Mesenchymal stem cell (in vitro differentiated cells and primary cell): ENCODE measurements around the gene SPANXB1.
"Not testable (repeated sequence)": the region's sequence is repeated elsewhere in the genome, so short reads cannot be mapped to it uniquely, and the experiment has no call there.

Experiments
- DNase-seq: peaks from one replicate; pipeline ENCODE4 v3.0.0-alpha.2; 2013
- H2AFZ ChIP-seq: one replicate; pipeline ENCODE4 v1.6.1; 2013; ENCODE audit warnings: low read depth, mild to moderate bottlenecking, control low read depth, inconsistent platforms, low read length, moderate library complexity
- H2AK5ac ChIP-seq: 2 replicates; pipeline ENCODE4 v1.6.1; 2013; ENCODE audit warnings: low read length, moderate library complexity, mild to moderate bottlenecking, inconsistent platforms; ENCODE audit not compliant: severe bottlenecking
- H2BK120ac ChIP-seq: one replicate; pipeline ENCODE4 v1.6.1; 2013; ENCODE audit warnings: low read depth, mild to moderate bottlenecking, inconsistent platforms, low read length, moderate library complexity
- H2BK12ac ChIP-seq, 2 experiments: one replicate each; pipeline ENCODE4 v1.6.1; 2013; ENCODE audit warnings: inconsistent platforms in 2 of 2, low read length in 2 of 2, mild to moderate bottlenecking in 2 of 2, moderate library complexity in 2 of 2, control low read depth in 1 of 2
- H2BK15ac ChIP-seq: one replicate; pipeline ENCODE4 v1.6.1; 2013; ENCODE audit warnings: mild to moderate bottlenecking, low read depth, inconsistent platforms; ENCODE audit not compliant: poor library complexity, severe bottlenecking
- H2BK5ac ChIP-seq: 2 replicates; pipeline ENCODE4 v1.6.1; 2013; ENCODE audit warnings: low read depth, mild to moderate bottlenecking, low read length, control low read depth, inconsistent platforms; ENCODE audit not compliant: poor library complexity, severe bottlenecking
- H3K14ac ChIP-seq, 2 experiments: one replicate each; pipeline ENCODE4 v1.6.1; 2013; ENCODE audit warnings: inconsistent platforms in 2 of 2, low read length in 2 of 2, control low read depth in 1 of 2, mild to moderate bottlenecking in 1 of 2, moderate library complexity in 1 of 2
- H3K18ac ChIP-seq, 2 experiments: one replicate each; pipeline ENCODE4 v1.6.1; 2013; ENCODE audit warnings: inconsistent platforms in 2 of 2, low read length in 2 of 2, control low read depth in 1 of 2, low read depth in 1 of 2, mild to moderate bottlenecking in 1 of 2
- H3K23ac ChIP-seq, 2 experiments: one replicate each; pipeline ENCODE4 v1.6.1; 2013; ENCODE audit warnings: inconsistent platforms in 2 of 2, low read length in 2 of 2, mild to moderate bottlenecking in 2 of 2, moderate library complexity in 2 of 2, control low read depth in 1 of 2
- H3K27ac ChIP-seq: 2 replicates; pipeline ENCODE4 v1.5.1; 2013; ENCODE audit warnings: mild to moderate bottlenecking, moderate library complexity, low read length, control low read depth, inconsistent platforms; ENCODE audit not compliant: poor library complexity, severe bottlenecking
- H3K27me3 ChIP-seq, 2 experiments: 2 replicates each; pipeline versions ENCODE4 v1.6.1 to v1.7.0; 2013; ENCODE audit warnings: low read length in 2 of 2, mild to moderate bottlenecking in 2 of 2, moderate library complexity in 2 of 2, control low read depth in 1 of 2, inconsistent platforms in 1 of 2; ENCODE audit not compliant: control insufficient read depth in 1 of 2, insufficient read depth in 1 of 2
- H3K36me3 ChIP-seq, 2 experiments: 2 replicates each; pipeline versions ENCODE4 v1.6.1 to v1.7.0; 2013; ENCODE audit warnings: low read length in 2 of 2, control low read depth in 1 of 2, inconsistent platforms in 1 of 2, low read depth in 1 of 2, mild to moderate bottlenecking in 1 of 2; ENCODE audit not compliant: insufficient read depth in 2 of 2, control insufficient read depth in 1 of 2
- H3K4ac ChIP-seq, 2 experiments: one replicate each; pipeline ENCODE4 v1.6.1; 2013; ENCODE audit warnings: inconsistent platforms in 2 of 2, low read length in 2 of 2, mild to moderate bottlenecking in 2 of 2, moderate library complexity in 2 of 2, control low read depth in 1 of 2, low read depth in 1 of 2
- H3K4me1 ChIP-seq: 2 replicates; pipeline ENCODE4 v1.6.1; 2013; ENCODE audit warnings: low read depth, low read length, control low read depth; ENCODE audit not compliant: control insufficient read depth, insufficient read depth
- H3K4me2 ChIP-seq: 2 replicates; pipeline ENCODE4 v1.6.1; 2013; ENCODE audit warnings: low read length, mild to moderate bottlenecking, inconsistent platforms; ENCODE audit not compliant: poor library complexity, severe bottlenecking
- H3K4me3 ChIP-seq, 2 experiments: 2 replicates each; pipeline versions ENCODE4 v1.5.1 to v1.7.0; 2013; ENCODE audit warnings: low read length in 2 of 2, mild to moderate bottlenecking in 2 of 2, control low read depth in 1 of 2, low read depth in 1 of 2; ENCODE audit not compliant: insufficient read depth in 1 of 2
- H3K79me1 ChIP-seq: replicated peaks from 2 replicates; pipeline ENCODE4 v1.6.1; 2013; ENCODE audit warnings: mild to moderate bottlenecking, control low read depth, low read length, inconsistent platforms; ENCODE audit not compliant: poor library complexity, severe bottlenecking
- H3K9ac ChIP-seq: 2 replicates; pipeline ENCODE4 v1.7.0; 2013; ENCODE audit warnings: mild to moderate bottlenecking, low read length, moderate library complexity
- H3K9me3 ChIP-seq: 2 replicates; pipeline ENCODE4 v1.7.0; 2013; ENCODE audit warnings: mild to moderate bottlenecking, low read length; ENCODE audit not compliant: control insufficient read depth
- H4K8ac ChIP-seq: one replicate; pipeline ENCODE4 v1.6.1; 2013; ENCODE audit warnings: inconsistent platforms, mild to moderate bottlenecking, low read length, moderate library complexity
- H4K91ac ChIP-seq: one replicate; pipeline ENCODE4 v1.6.1; 2013; ENCODE audit warnings: mild to moderate bottlenecking, low read length, inconsistent platforms
- WGBS: methylation state at CpG from one replicate; pipeline ENCODE4 v1.1.7; 2013; ENCODE audit warnings: mixed read lengths; 5-methylcytosine and 5-hydroxymethylcytosine counted together

The SPANXB1 gene

DNA sequence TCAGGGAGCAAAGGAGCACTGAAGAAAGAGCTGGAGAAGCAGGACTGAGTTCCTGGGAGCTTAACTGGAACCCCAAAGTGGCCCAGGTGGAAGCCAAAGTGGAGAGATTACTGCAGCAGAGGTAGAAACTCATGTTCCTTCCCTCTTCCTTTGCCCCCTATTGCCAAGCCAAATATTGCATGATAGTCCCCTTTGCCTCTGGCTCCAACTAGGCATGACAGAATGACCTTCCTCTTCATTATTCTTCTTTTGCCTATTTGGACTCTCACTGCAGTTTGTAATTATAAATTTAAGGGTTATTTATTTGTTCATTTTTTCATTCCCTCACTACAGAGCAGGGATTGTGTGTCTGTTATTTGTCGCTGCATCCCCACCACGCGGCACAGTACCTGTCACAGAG lies 22.1 kb upstream of the SPANXB1 start:
- Histone ChIP-seq H4K91ac (no peak overlapping the region), H3K9me3 (no peaks in the 10 kb centered on the region), H3K23ac (no peak overlapping the region), H3K79me1 (no peaks in the 10 kb centered on the region), H3K4me2 (no peak overlapping the region), H3K4ac (no peak overlapping the region), H3K4me3 (no peak overlapping the region), H4K8ac (no peak overlapping the region), H2BK5ac (no peak overlapping the region), H2BK12ac (no peak overlapping the region), H2BK120ac (no peak overlapping the region), H3K18ac (no peak overlapping the region), H3K27ac (no peak overlapping the region), H3K4me1 (no peaks in the 10 kb centered on the region), H2BK15ac (no peak overlapping the region), H3K9ac (no peak overlapping the region), H2AK5ac (no peak overlapping the region), H3K14ac (no peak overlapping the region), H3K36me3 (no peaks in the 10 kb centered on the region), H3K27me3 (no peaks in the 10 kb centered on the region), H2AFZ (no peak overlapping the region)
- DNase-seq: no peak
- WGBS: no CpG with 5 or more reads among the region's 3 CpGs

DNA sequence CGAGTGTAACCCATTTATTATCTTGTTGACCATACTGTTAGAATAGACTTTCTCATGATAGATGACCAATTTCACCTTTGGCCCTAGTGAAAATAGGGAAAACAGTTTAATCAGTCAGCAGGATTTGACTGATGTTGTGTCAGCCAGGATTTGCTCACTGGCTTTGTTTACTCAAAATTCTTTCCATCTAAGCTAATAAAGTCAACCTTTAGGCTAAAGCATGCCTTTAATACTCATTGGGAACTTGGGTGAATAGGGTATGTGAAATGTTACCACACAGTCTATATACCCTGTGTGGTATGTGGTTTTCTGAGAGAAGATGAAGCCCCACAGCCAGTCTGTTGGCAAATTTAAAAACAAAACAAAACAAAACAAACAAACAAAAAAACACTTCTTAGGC lies 18.7 kb upstream of the SPANXB1 start:
- Histone ChIP-seq H3K23ac (no peak overlapping the region), H3K9ac (no peak overlapping the region), H3K27ac (peak overlapping the region; percentile 87), H3K4me2 (no peak overlapping the region), H4K91ac (no peak overlapping the region), H3K36me3 (no peaks in the 10 kb centered on the region), H3K4me3 (no peak overlapping the region), H3K14ac (no peak overlapping the region), H2BK12ac (no peak overlapping the region), H3K4ac (no peak overlapping the region), H3K4me1 (no peaks in the 10 kb centered on the region), H4K8ac (no peak overlapping the region), H2BK5ac (no peak overlapping the region), H2BK120ac (no peak overlapping the region), H2AFZ (no peak overlapping the region), H2AK5ac (no peak overlapping the region), H2BK15ac (no peak overlapping the region), H3K18ac (no peak overlapping the region), H3K27me3 (no peaks in the 10 kb centered on the region), H3K9me3 (no peaks in the 10 kb centered on the region), H3K79me1 (no peaks in the 10 kb centered on the region)
- 67% methylated on average over 1 of the region's 1 CpG for WGBS
- DNase-seq: no peak

DNA sequence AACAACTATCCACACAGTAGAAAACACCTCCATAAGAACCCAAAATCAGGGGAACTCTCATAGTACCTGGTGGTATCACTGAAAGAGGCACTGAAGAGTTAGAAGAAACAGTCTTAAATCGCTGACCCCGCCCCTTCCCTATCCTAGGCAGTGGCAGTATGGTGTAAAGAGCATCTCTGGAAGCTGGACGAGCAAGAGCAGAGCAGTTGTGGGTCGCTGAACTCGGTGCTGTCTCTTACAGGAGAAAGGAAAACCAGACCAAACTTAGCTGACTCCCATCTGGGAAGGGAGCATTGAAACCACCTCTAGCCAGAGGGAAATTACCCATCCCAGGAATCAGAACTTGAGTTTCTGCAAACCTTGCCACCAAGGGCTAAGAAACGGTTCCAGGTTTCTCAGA lies 2.8 kb downstream of the SPANXB1 start:
- not testable (repeated sequence) for DNase-seq, H3K27me3 ChIP-seq, H2BK12ac ChIP-seq, H4K91ac ChIP-seq, H2AFZ ChIP-seq, H3K79me1 ChIP-seq, H3K36me3 ChIP-seq, H3K4me2 ChIP-seq, H3K9me3 ChIP-seq, H2BK120ac ChIP-seq, H2AK5ac ChIP-seq, H3K4ac ChIP-seq, H3K18ac ChIP-seq, H2BK15ac ChIP-seq, H3K14ac ChIP-seq, H3K23ac ChIP-seq, H3K9ac ChIP-seq, H2BK5ac ChIP-seq, H3K4me3 ChIP-seq, H4K8ac ChIP-seq, H3K4me1 ChIP-seq, H3K27ac ChIP-seq
- no CpG with 5 or more reads among the region's 6 CpGs for WGBS

DNA sequence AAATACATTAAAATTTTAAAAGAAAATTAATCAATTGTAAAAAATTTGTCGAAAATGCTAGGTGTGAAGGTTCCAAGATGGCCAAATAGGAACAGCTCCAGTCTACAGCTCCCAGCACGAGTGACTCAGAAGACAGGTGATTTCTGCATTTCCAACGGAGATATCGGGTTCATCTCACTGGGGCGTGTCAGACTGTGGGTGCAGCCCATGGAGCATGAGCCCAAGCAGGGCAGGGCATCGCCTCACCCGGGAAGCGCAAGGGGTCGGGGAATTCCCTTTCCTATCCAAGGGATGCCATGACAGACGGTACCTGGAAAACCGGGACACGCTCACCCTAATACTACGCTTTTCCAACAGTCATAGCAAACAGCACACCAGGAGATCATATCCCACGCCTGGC lies 41.9 kb downstream of the SPANXB1 start:
- not testable (repeated sequence) for H3K4me1 ChIP-seq, H3K27ac ChIP-seq, H4K8ac ChIP-seq, H3K4me2 ChIP-seq, H3K27me3 ChIP-seq, H3K9ac ChIP-seq, H3K18ac ChIP-seq, H2BK15ac ChIP-seq, H3K4ac ChIP-seq, H2AK5ac ChIP-seq, H3K79me1 ChIP-seq, H2BK5ac ChIP-seq, H3K4me3 ChIP-seq, H4K91ac ChIP-seq, H3K9me3 ChIP-seq, H2BK12ac ChIP-seq, H2AFZ ChIP-seq, H3K36me3 ChIP-seq, DNase-seq, H3K23ac ChIP-seq, H2BK120ac ChIP-seq, H3K14ac ChIP-seq
- 97% methylated on average over 4 of the region's 14 CpGs for WGBS
